Esophagus muscularis mucosa (tissue), 4 donors: ENCODE results near the gene ZNHIT6. TPM values are rescaled to one million over a fixed set of nuclear protein-coding genes. Genes with fewer than 3 reads are reported as not detected.

Experiments used
- DNase-seq: peaks from one replicate; pipeline ENCODE4 v3.0.0-alpha.2; 2017; ENCODE audit errors: extremely low spot score
- H3K27ac ChIP-seq, 4 donors: fragments of 200-600 bp; sonication (generic); replicated peaks in 1 of 4; 1 replicate in 3 of 4; 2 replicates in 1 of 4; pipeline ENCODE4 v1.5.1; 2016 to 2019; ENCODE audit warnings: mild to moderate bottlenecking in 1 of 4
- H3K27me3 ChIP-seq, 4 donors: fragments of 200-600 bp; sonication (generic); one replicate each; pipeline versions ENCODE4 v1.5.1 to v1.6.0; 2016 to 2019
- H3K36me3 ChIP-seq, 4 donors: fragments of 200-600 bp; sonication (generic); one replicate each; pipeline ENCODE4 v1.5.1; 2016 to 2019
- H3K4me1 ChIP-seq, 4 donors: fragments of 200-600 bp; sonication (generic); one replicate each; pipeline ENCODE4 v1.5.1; 2016 to 2019
- H3K4me3 ChIP-seq, 4 donors: fragments of 200-600 bp; sonication (generic); 1 replicate in 2 of 4; 2 replicates in 2 of 4; pipeline ENCODE4 v1.5.1; 2016 to 2019; ENCODE audit warnings: mild to moderate bottlenecking in 4 of 4, moderate library complexity in 1 of 4
- H3K9me3 ChIP-seq, 4 donors: fragments of 200-600 bp; sonication (generic); 1 replicate in 3 of 4; 2 replicates in 1 of 4; pipeline ENCODE4 v1.5.1; 2016 to 2019
- CTCF ChIP-seq, 3 experiments: fragments of 200-600 bp in 2 of 3; fragments of 450-650 bp in 1 of 3; sonication (generic) in 2 of 3; IDR thresholded peaks; one replicate each; pipeline ENCODE4 v1.5.1; 2017 to 2019; ENCODE audit warnings: antibody characterized with exemption in 3 of 3, mild to moderate bottlenecking in 2 of 3, moderate library complexity in 1 of 3
- EP300 ChIP-seq: sonication (generic); formaldehyde crosslinking; IDR thresholded peaks from one replicate; pipeline ENCODE4 v1.6.1; 2017; ENCODE audit warnings: antibody characterized with exemption
- POLR2A ChIP-seq: fragments of 450-650 bp; IDR thresholded peaks from one replicate; pipeline ENCODE4 v1.6.1; 2017; ENCODE audit warnings: antibody characterized with exemption, moderate library complexity, mild to moderate bottlenecking, low read depth
- POLR2AphosphoS5 ChIP-seq, 2 donors: sonication (generic); formaldehyde crosslinking; IDR thresholded peaks; one replicate each; pipeline ENCODE4 v1.6.1; 2017; ENCODE audit warnings: antibody characterized with exemption in 2 of 2
- WGBS: methylation state at CpG from one replicate; pipeline ENCODE4 v1.1.5; 2018; 5-methylcytosine and 5-hydroxymethylcytosine counted together
- intact Hi-C: fragments of 100-400 bp; cut with DNase I; formaldehyde crosslinking; loops from one replicate; pipeline ENCODE4 v1.15.1; 2023
- total RNA-seq, 4 donors: library from RNA; depleted of rRNA; stranded (reverse); fragments of >200 nt; gene quantifications; one replicate each; pipeline versions ENCODE4 v1.1.0 to v1.2.1, GENCODE V29; 2016

The ZNHIT6 gene
- total RNA-seq, 4 donors from 2014 or later: 12.8 to 16.8 (median 15.5) TPM

GRCh38 chr1:85611856-85612255 is 96.4 kb downstream of the ZNHIT6 start:
- peaks cover 0 to 9% (median 0%) of the 10 kb centered on the region in 4 donors for H3K27me3 ChIP-seq
- TF ChIP-seq EP300 (no peak), CTCF (IDR thresholded peaks at IDR 0.05) (no peak), POLR2AphosphoS5 (IDR thresholded peaks at IDR 0.05) (no peak), POLR2A (no peak)
- intact Hi-C loops: loop anchor here (5.0 kb wide), 1 partner anchor 80 kb away; no protein-coding TSS in a partner anchor
- H3K4me3 ChIP-seq: no peak overlapping the region
- no peak for DNase-seq
- 79% methylated on average over 5 of the region's 5 CpGs for WGBS
- no peaks in the 10 kb centered on the region for H3K36me3 ChIP-seq
- no peak overlapping the region for H3K27ac ChIP-seq
- H3K4me1 ChIP-seq: peaks cover 9 to 19% (median 15%) of the 10 kb centered on the region in 4 donors
- H3K9me3 ChIP-seq: no peaks in the 10 kb centered on the region

DNA sequence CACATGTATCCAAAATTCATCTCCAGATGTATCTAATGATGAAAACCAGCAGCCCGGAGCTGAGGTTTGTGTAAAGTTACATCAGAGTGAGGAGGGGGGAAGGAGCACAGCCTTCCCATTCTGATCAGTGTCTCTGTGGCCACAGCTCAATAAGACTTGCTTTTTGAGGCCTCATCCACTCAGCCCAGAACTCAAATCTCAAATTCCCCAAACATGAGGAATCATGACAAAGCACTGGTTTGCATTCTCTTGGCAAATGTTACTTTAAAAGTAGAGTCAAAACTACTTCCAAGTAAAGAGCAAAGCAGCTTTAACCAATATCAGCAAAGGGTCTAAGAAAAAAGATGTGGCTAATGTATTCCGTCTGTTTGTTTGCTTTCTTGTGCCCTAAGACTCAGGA is 96.8 kb downstream of the ZNHIT6 start:
- Histone ChIP-seq H3K27me3 (peaks cover 0 to 6% (median 0%) of the 10 kb centered on the region in 4 donors), H3K9me3 (no peaks in the 10 kb centered on the region), H3K4me1 (peaks cover 9 to 19% (median 15%) of the 10 kb centered on the region in 4 donors), H3K4me3 (no peak overlapping the region), H3K36me3 (no peaks in the 10 kb centered on the region), H3K27ac (no peak overlapping the region)
- TF ChIP-seq POLR2AphosphoS5 (IDR thresholded peaks at IDR 0.05): no peak
- TF ChIP-seq CTCF (IDR thresholded peaks at IDR 0.05): no peak
- no peak for TF ChIP-seq EP300
- no peak for TF ChIP-seq POLR2A
- no peak for DNase-seq
- 85% methylated on average over 2 of the region's 2 CpGs for WGBS
- intact Hi-C loops: loop anchor here (5.0 kb wide), 1 partner anchor 81 kb away; no protein-coding TSS in a partner anchor

- H3K27ac ChIP-seq: no peak overlapping the region
- H3K36me3 ChIP-seq: no peaks in the 10 kb centered on the region
- peaks cover 9 to 19% (median 15%) of the 10 kb centered on the region in 4 donors for H3K4me1 ChIP-seq
- TF ChIP-seq CTCF (IDR thresholded peaks at IDR 0.05): no peak
- no peak for TF ChIP-seq POLR2A
- TF ChIP-seq EP300: no peak
- no peak for TF ChIP-seq POLR2AphosphoS5 (IDR thresholded peaks at IDR 0.05)
- H3K4me3 ChIP-seq: no peak overlapping the region
- DNase-seq: no peak
- H3K27me3 ChIP-seq: no peaks in the 10 kb centered on the region
- intact Hi-C loops: loop anchor here (5.0 kb wide), 1 partner anchor 82 kb away; no protein-coding TSS in a partner anchor
- no peaks in the 10 kb centered on the region for H3K9me3 ChIP-seq
Measured at GRCh38 chr1:85609976-85610375, 98.3 kb downstream of the ZNHIT6 start.

- Histone ChIP-seq H3K36me3 (no peaks in the 10 kb centered on the region), H3K4me1 (peaks cover 9 to 21% (median 16%) of the 10 kb centered on the region in 4 donors), H3K4me3 (no peak overlapping the region), H3K27me3 (no peaks in the 10 kb centered on the region), H3K9me3 (no peaks in the 10 kb centered on the region), H3K27ac (no peak overlapping the region)
- intact Hi-C loops: no loop called here
- WGBS: 96% methylated on average over 1 of the region's 1 CpG
- DNase-seq: no peak
- TF ChIP-seq POLR2AphosphoS5 (IDR thresholded peaks at IDR 0.05): no peak
- no peak for TF ChIP-seq EP300
- no peak for TF ChIP-seq CTCF (IDR thresholded peaks at IDR 0.05)
- no peak for TF ChIP-seq POLR2A
Measured at GRCh38 chr1:85608851-85609250, 99.4 kb downstream of the ZNHIT6 start.

GRCh38 chr1:85607921-85608265 is 100.3 kb downstream of the ZNHIT6 start:
- no peaks in the 10 kb centered on the region for H3K9me3 ChIP-seq
- no peaks in the 10 kb centered on the region for H3K27me3 ChIP-seq
- H3K4me1 ChIP-seq: peaks cover 7 to 25% (median 13%) of the 10 kb centered on the region in 4 donors
- TF ChIP-seq POLR2A: no peak
- TF ChIP-seq CTCF (IDR thresholded peaks at IDR 0.05): no peak
- no peak for TF ChIP-seq POLR2AphosphoS5 (IDR thresholded peaks at IDR 0.05)
- no peaks in the 10 kb centered on the region for H3K36me3 ChIP-seq
- WGBS: 93% methylated on average over 4 of the region's 4 CpGs
- intact Hi-C loops: no loop called here
- no peak overlapping the region for H3K4me3 ChIP-seq
- DNase-seq: no peak
- no peak overlapping the region for H3K27ac ChIP-seq
